Common myeloid progenitor, CD34-positive (primary cell): ENCODE data around the gene CD79B.

Experiments used
- CTCF ChIA-PET: fragments of 350-600 bp; sonication (Branson Sonifier 250); formaldehyde crosslinking; loops from one replicate; lab custom pipeline; 2021; ENCODE audit warnings: antibody characterized with exemption; lab: Charles Lee
- POLR2A ChIA-PET: fragments of 350-600 bp; sonication (Branson Sonifier 250); formaldehyde crosslinking; loops from one replicate; lab custom pipeline; 2021; ENCODE audit warnings: antibody characterized with exemption; lab: Charles Lee
- DNase-seq, 3 donors: peaks; one replicate each; pipeline versions ENCODE4 v3.0.0 to v3.0.0-alpha.2; 2013
- H3K27ac ChIP-seq, 2 experiments: 1 replicate in 1 of 2; 2 replicates in 1 of 2; pipeline ENCODE4 v1.7.0; 2013; ENCODE audit warnings: inconsistent platforms in 2 of 2, low read length in 2 of 2, mild to moderate bottlenecking in 2 of 2, low read depth in 1 of 2, moderate library complexity in 1 of 2; ENCODE audit not compliant: severe bottlenecking in 2 of 2, insufficient read depth in 1 of 2, poor library complexity in 1 of 2
- H3K27me3 ChIP-seq, 5 experiments: replicated peaks in 2 of 5; 1 replicate in 3 of 5; 2 replicates in 2 of 5; pipeline versions ENCODE4 v1.6.1 to v1.7.0; 2013; ENCODE audit warnings: low read length in 4 of 5, mild to moderate bottlenecking in 2 of 5, moderate library complexity in 2 of 5, inconsistent platforms in 1 of 5; ENCODE audit not compliant: insufficient read depth in 5 of 5, control insufficient read depth in 4 of 5
- H3K36me3 ChIP-seq, 4 experiments: 1 replicate in 2 of 4; 2 replicates in 2 of 4; pipeline versions ENCODE4 v1.6.1 to v1.7.0; 2013; ENCODE audit warnings: low read length in 3 of 4, control low read depth in 1 of 4, mild to moderate bottlenecking in 1 of 4; ENCODE audit not compliant: control insufficient read depth in 4 of 4, insufficient read depth in 4 of 4
- H3K4me1 ChIP-seq, 4 experiments: 1 replicate in 3 of 4; 2 replicates in 1 of 4; pipeline versions ENCODE4 v1.6.1 to v1.7.1; 2013; ENCODE audit warnings: low read length in 3 of 4, mild to moderate bottlenecking in 3 of 4, control low read depth in 1 of 4, inconsistent platforms in 1 of 4, moderate library complexity in 1 of 4; ENCODE audit not compliant: control insufficient read depth in 4 of 4, insufficient read depth in 4 of 4; ENCODE audit errors: control extremely low read depth in 1 of 4
- H3K4me3 ChIP-seq, 7 experiments: 1 replicate in 4 of 7; 2 replicates in 3 of 7; pipeline versions ENCODE4 v1.5.1 to v1.7.0; 2013; ENCODE audit warnings: mild to moderate bottlenecking in 7 of 7, low read length in 6 of 7, moderate library complexity in 6 of 7, inconsistent platforms in 2 of 7, low read depth in 2 of 7, control low read depth in 1 of 7; ENCODE audit not compliant: insufficient read depth in 4 of 7, control insufficient read depth in 1 of 7; ENCODE audit errors: extremely low read depth in 1 of 7
- H3K9me3 ChIP-seq, 5 experiments: 1 replicate in 4 of 5; 2 replicates in 1 of 5; pipeline versions ENCODE4 v1.6.1 to v1.7.1; 2013; ENCODE audit warnings: low read length in 4 of 5, mild to moderate bottlenecking in 2 of 5, inconsistent platforms in 1 of 5, low read depth in 1 of 5, moderate library complexity in 1 of 5; ENCODE audit not compliant: control insufficient read depth in 4 of 5, insufficient read depth in 2 of 5; ENCODE audit errors: control extremely low read depth in 1 of 5
- WGBS: methylation state at CpG from one replicate; pipeline ENCODE4 v1.1.5; 2013; ENCODE audit not compliant: insufficient coverage; 5-methylcytosine and 5-hydroxymethylcytosine counted together

CD79B gene

GRCh38 chr17:63955791-63956190, 23.7 kb upstream of the CD79B start:
- peaks cover 3 to 33% (median 30%) of the 10 kb centered on the region in 4 experiments for H3K4me1 ChIP-seq
- POLR2A ChIA-PET, result no interaction called here
- H3K36me3 ChIP-seq, result no peaks in the 10 kb centered on the region
- CTCF ChIA-PET, result interaction anchor here (0.9 to 3.1 kb wide), 6 partner anchors 9 to 70 kb away, joined by 3 to 13 read pairs (median 4); partner anchors contain the start of gene GH1
- no peak for DNase-seq
- 86% methylated on average over 3 of the region's 4 CpGs for WGBS
- no peaks in the 10 kb centered on the region for H3K27me3 ChIP-seq
- H3K27ac ChIP-seq, result no peak overlapping the region
- no peak overlapping the region for H3K4me3 ChIP-seq
- no peaks in the 10 kb centered on the region for H3K9me3 ChIP-seq

GRCh38 chr17:63955232-63955631, 23.1 kb upstream of the CD79B start:
- H3K9me3 ChIP-seq, result no peaks in the 10 kb centered on the region
- ChIA-PET POLR2A (interaction anchor here (1.0 kb wide), 1 partner anchor 61 kb away, joined by 3 read pairs; no protein-coding TSS in a partner anchor), CTCF (interaction anchor here (0.8 to 3.1 kb wide), 7 partner anchors 9 to 71 kb away, joined by 3 to 13 read pairs (median 3); no protein-coding TSS in a partner anchor)
- no peaks in the 10 kb centered on the region for H3K27me3 ChIP-seq
- H3K27ac ChIP-seq, result no peak overlapping the region
- H3K4me3 ChIP-seq, result no peak overlapping the region
- DNase-seq, result no peak
- 89% methylated on average over 8 of the region's 11 CpGs for whole genome bisulfite sequencing
- no peaks in the 10 kb centered on the region for H3K36me3 ChIP-seq
- peaks cover 3 to 38% (median 30%) of the 10 kb centered on the region in 4 experiments for H3K4me1 ChIP-seq

GRCh38 chr17:63954402-63955063, 22.4 kb upstream of the CD79B start:
- ChIA-PET CTCF (interaction anchor here (0.8 to 3.1 kb wide), 13 partner anchors 8 to 74 kb away, joined by 3 to 14 read pairs (median 3); partner anchors contain the start of genes CD79B and ICAM2), POLR2A (interaction anchor here (0.6 to 1.0 kb wide), 4 partner anchors 19 to 131 kb away, joined by 3 to 4 read pairs (median 3); no protein-coding TSS in a partner anchor)
- WGBS, result 37% methylated on average over 7 of the region's 11 CpGs
- Histone ChIP-seq H3K9me3 (no peaks in the 10 kb centered on the region), H3K27ac (peak overlapping the region in 1 of 2 experiments; percentile 60), H3K27me3 (no peaks in the 10 kb centered on the region), H3K4me1 (peaks cover 3 to 40% (median 29%) of the 10 kb centered on the region in 4 experiments), H3K36me3 (no peaks in the 10 kb centered on the region), H3K4me3 (peak overlapping the region in 2 of 7 experiments; percentile 19 to 38)
- DNase-seq, result peak; percentile 67 to 94 (median 90)

- Histone ChIP-seq H3K36me3 (no peaks in the 10 kb centered on the region), H3K9me3 (no peaks in the 10 kb centered on the region), H3K4me3 (no peak overlapping the region), H3K27ac (no peak overlapping the region), H3K4me1 (peaks cover 3 to 62% (median 41%) of the 10 kb centered on the region in 4 experiments), H3K27me3 (no peaks in the 10 kb centered on the region)
- ChIA-PET CTCF (interaction anchor here (0.6 to 3.8 kb wide), 16 partner anchors 11 to 163 kb away, joined by 3 to 14 read pairs (median 4); partner anchors contain the start of genes CD79B, GH1, ICAM2 and PRR29), POLR2A (no interaction called here)
- 98% methylated on average over 15 of the region's 29 CpGs for WGBS
- DNase-seq, result no peak
These were observed 19.1 kb upstream of the CD79B start for GRCh38 chr17:63950940-63951907.

- ChIA-PET POLR2A (no interaction called here), CTCF (interaction anchor here (0.7 to 2.9 kb wide), 15 partner anchors 10 to 67 kb away, joined by 3 to 10 read pairs (median 3); partner anchors contain the start of genes CD79B and PRR29)
- no peaks in the 10 kb centered on the region for H3K27me3 ChIP-seq
- no peaks in the 10 kb centered on the region for H3K9me3 ChIP-seq
- H3K27ac ChIP-seq, result no peak overlapping the region
- DNase-seq, result no peak
- no peak overlapping the region for H3K4me3 ChIP-seq
- peaks cover 3 to 59% (median 44%) of the 10 kb centered on the region in 4 experiments for H3K4me1 ChIP-seq
- WGBS, result 88% methylated on average over 9 of the region's 18 CpGs
- H3K36me3 ChIP-seq, result no peaks in the 10 kb centered on the region
These were observed 17.6 kb upstream of the CD79B start for GRCh38 chr17:63949576-63950250.

GRCh38 chr17:63948521-63948920, 16.4 kb upstream of the CD79B start:
- no peak for DNase-seq
- ChIA-PET POLR2A (no interaction called here), CTCF (interaction anchor here (1.0 to 2.6 kb wide), 5 partner anchors 17 to 68 kb away, joined by 3 to 10 read pairs (median 3); partner anchors contain the start of gene CD79B)
- no peaks in the 10 kb centered on the region for H3K9me3 ChIP-seq
- H3K27ac ChIP-seq, result no peak overlapping the region
- H3K27me3 ChIP-seq, result no peaks in the 10 kb centered on the region
- no peaks in the 10 kb centered on the region for H3K36me3 ChIP-seq
- peaks cover under 1 to 47% (median 32%) of the 10 kb centered on the region in 4 experiments for H3K4me1 ChIP-seq
- WGBS, result 90% methylated on average over 5 of the region's 9 CpGs
- no peak overlapping the region for H3K4me3 ChIP-seq
